Peyer's patch (tissue), 4 donors: ENCODE data around the gene NEURL3. TPM values are rescaled to one million over a fixed set of nuclear protein-coding genes. Genes with fewer than 3 reads are reported as not detected.

Experiments used
- DNase-seq, 3 donors: peaks; one replicate each; pipeline ENCODE4 v3.0.0-alpha.2; 2017 to 2019
- H3K27ac ChIP-seq, 4 donors: fragments of 200-600 bp; sonication (generic); one replicate each; pipeline ENCODE4 v1.5.1; 2016 to 2019
- H3K27me3 ChIP-seq, 2 donors: fragments of 200-600 bp; sonication (generic); one replicate each; pipeline ENCODE4 v1.5.1; 2019
- H3K36me3 ChIP-seq, 3 donors: fragments of 200-600 bp; sonication (generic); one replicate each; pipeline ENCODE4 v1.5.1; 2016 to 2019
- H3K4me1 ChIP-seq, 4 donors: fragments of 200-600 bp; sonication (generic); one replicate each; pipeline ENCODE4 v1.5.1; 2016 to 2019
- H3K4me3 ChIP-seq, 4 donors: fragments of 200-600 bp; sonication (generic); 1 replicate in 3 of 4; 2 replicates in 1 of 4; pipeline ENCODE4 v1.5.1; 2016 to 2019; ENCODE audit warnings: mild to moderate bottlenecking in 1 of 4
- H3K9me3 ChIP-seq, 4 donors: fragments of 200-600 bp; sonication (generic); one replicate each; pipeline ENCODE4 v1.5.1; 2016 to 2019; ENCODE audit warnings: mild to moderate bottlenecking in 1 of 4
- CTCF ChIP-seq, 6 experiments: fragments of 450-650 bp in 4 of 6; fragments of 200-600 bp in 2 of 6; sonication (generic) in 1 of 6; IDR thresholded peaks; one replicate each; pipeline ENCODE4 v1.5.1; 2017 to 2019; ENCODE audit warnings: antibody characterized with exemption in 6 of 6, mild to moderate bottlenecking in 3 of 6, moderate library complexity in 1 of 6
- POLR2A ChIP-seq, 2 donors: fragments of 450-650 bp; IDR thresholded peaks; one replicate each; pipeline ENCODE4 v1.5.1; 2017; ENCODE audit warnings: antibody characterized with exemption in 2 of 2, mild to moderate bottlenecking in 2 of 2, moderate library complexity in 2 of 2
- total RNA-seq, 4 donors: library from RNA; depleted of rRNA; stranded (reverse); fragments of >200 nt; gene quantifications; one replicate each; pipeline ENCODE4 v1.1.0, GENCODE V29; 2016

Gene NEURL3
- total RNA-seq, 4 donors from 2014 or later: 1.7 to 23.6 (median 20.2) TPM; not detected in 1

- Histone ChIP-seq H3K27me3 (no peaks in the 10 kb centered on the region), H3K27ac (peak overlapping the region; percentile 57 to 94 (median 82)), H3K36me3 (no peaks in the 10 kb centered on the region), H3K4me3 (peak overlapping the region; percentile 31 to 59 (median 42)), H3K4me1 (peaks cover 0 to 9% (median 3%) of the 10 kb centered on the region in 4 donors), H3K9me3 (no peaks in the 10 kb centered on the region)
- TF ChIP-seq POLR2A (IDR thresholded peaks at IDR 0.05) (no peak), CTCF (IDR thresholded peaks at IDR 0.05) (no peak)
- no peak for DNase-seq
Measured at GRCh38 chr2:96485350-96485749, 19.8 kb downstream of the NEURL3 start.

- Histone ChIP-seq H3K27ac (no peak overlapping the region), H3K27me3 (no peaks in the 10 kb centered on the region), H3K36me3 (no peaks in the 10 kb centered on the region), H3K4me1 (peaks cover 0 to 9% (median 3%) of the 10 kb centered on the region in 4 donors), H3K9me3 (no peaks in the 10 kb centered on the region), H3K4me3 (no peak overlapping the region)
- no peak for DNase-seq
- no peak for TF ChIP-seq CTCF (IDR thresholded peaks at IDR 0.05)
- no peak for TF ChIP-seq POLR2A (IDR thresholded peaks at IDR 0.05)
Measured at GRCh38 chr2:96484091-96484490, 21.1 kb downstream of the NEURL3 start.

- Histone ChIP-seq H3K4me3 (no peak overlapping the region), H3K4me1 (no peaks in the 10 kb centered on the region), H3K27ac (no peak overlapping the region), H3K36me3 (no peaks in the 10 kb centered on the region), H3K27me3 (no peaks in the 10 kb centered on the region), H3K9me3 (no peaks in the 10 kb centered on the region)
- TF ChIP-seq POLR2A (IDR thresholded peaks at IDR 0.05): no peak
- no peak for TF ChIP-seq CTCF (IDR thresholded peaks at IDR 0.05)
- no peak for DNase-seq
Measured at GRCh38 chr2:96477458-96477857, 27.7 kb downstream of the NEURL3 start.

GRCh38 chr2:96471772-96472171 is 33.4 kb downstream of the NEURL3 start:
- DNase-seq: no peak
- no peak overlapping the region for H3K27ac ChIP-seq
- H3K4me3 ChIP-seq: no peak overlapping the region
- TF ChIP-seq CTCF (IDR thresholded peaks at IDR 0.05) (no peak), POLR2A (IDR thresholded peaks at IDR 0.05) (no peak)
- H3K9me3 ChIP-seq: no peaks in the 10 kb centered on the region
- H3K4me1 ChIP-seq: peaks cover 0 to 9% (median 2%) of the 10 kb centered on the region in 4 donors
- no peaks in the 10 kb centered on the region for H3K27me3 ChIP-seq
- no peaks in the 10 kb centered on the region for H3K36me3 ChIP-seq

DNA sequence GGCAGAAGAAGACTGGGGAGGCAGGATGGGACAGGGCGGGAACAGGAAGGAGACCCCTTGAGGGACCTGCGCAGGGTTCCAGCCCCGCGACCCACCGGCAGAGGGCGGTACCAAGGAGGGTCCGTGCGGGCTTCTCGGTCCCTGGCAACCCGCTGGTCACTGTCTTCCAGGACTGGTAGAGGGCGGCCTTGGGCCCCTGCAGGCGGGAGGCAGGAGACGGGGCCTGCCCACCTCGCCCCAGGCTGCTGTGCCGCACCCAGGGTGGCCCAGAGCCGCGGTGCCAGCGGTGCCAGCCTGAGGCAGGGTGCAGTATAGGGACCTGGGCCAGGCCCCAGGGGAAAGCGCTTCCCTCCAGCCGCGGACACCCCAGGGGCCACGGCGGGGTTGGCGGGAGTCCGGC is 34.5 kb downstream of the NEURL3 start:
- Histone ChIP-seq H3K9me3 (no peaks in the 10 kb centered on the region), H3K36me3 (no peaks in the 10 kb centered on the region), H3K27me3 (no peaks in the 10 kb centered on the region), H3K4me3 (peak overlapping the region in 3 of 4 donors; percentile 0 to 34 (median 7)), H3K4me1 (peaks cover 0 to 9% (median 2%) of the 10 kb centered on the region in 4 donors), H3K27ac (no peak overlapping the region)
- DNase-seq: peak; percentile 25 to 75 (median 75)
- TF ChIP-seq CTCF (IDR thresholded peaks at IDR 0.05): peak in 4 of 6 experiments; percentile 56 to 66 (median 63)
- TF ChIP-seq POLR2A (IDR thresholded peaks at IDR 0.05): no peak

DNA sequence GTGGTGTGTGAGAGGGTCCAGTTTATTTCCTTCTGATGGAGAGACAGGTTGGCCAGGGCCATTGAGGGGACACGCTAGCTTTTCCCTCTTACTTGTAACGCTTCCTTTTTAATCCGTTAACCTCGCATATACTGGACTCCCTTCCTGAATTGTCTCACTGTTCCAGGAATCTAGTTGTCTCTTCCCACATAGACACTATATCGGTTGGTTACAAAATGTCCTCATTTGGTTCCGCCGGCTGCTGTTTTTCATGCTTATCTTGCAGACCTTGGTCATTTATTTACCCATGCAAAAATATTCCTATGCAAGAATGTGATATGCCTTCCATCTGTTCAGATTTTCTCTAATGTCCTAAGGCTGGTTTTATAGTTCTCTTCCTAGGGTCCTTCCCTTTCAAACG is 35.0 kb downstream of the NEURL3 start:
- TF ChIP-seq POLR2A (IDR thresholded peaks at IDR 0.05) (no peak), CTCF (IDR thresholded peaks at IDR 0.05) (no peak)
- no peak for DNase-seq
- Histone ChIP-seq H3K27me3 (no peaks in the 10 kb centered on the region), H3K27ac (no peak overlapping the region), H3K36me3 (no peaks in the 10 kb centered on the region), H3K4me3 (peak overlapping the region in 2 of 4 donors; percentile 0 to 34), H3K4me1 (peaks cover 0 to 9% (median 2%) of the 10 kb centered on the region in 4 donors), H3K9me3 (no peaks in the 10 kb centered on the region)
